ENCODE results near the gene ATAD2B. TPM values are rescaled to one million over a fixed set of nuclear protein-coding genes. Genes with fewer than 3 reads are reported as not detected.

ATAD2B gene
- total RNA-seq, 2 donors from 2014 or later: 11.6 to 12.4 TPM

DNA sequence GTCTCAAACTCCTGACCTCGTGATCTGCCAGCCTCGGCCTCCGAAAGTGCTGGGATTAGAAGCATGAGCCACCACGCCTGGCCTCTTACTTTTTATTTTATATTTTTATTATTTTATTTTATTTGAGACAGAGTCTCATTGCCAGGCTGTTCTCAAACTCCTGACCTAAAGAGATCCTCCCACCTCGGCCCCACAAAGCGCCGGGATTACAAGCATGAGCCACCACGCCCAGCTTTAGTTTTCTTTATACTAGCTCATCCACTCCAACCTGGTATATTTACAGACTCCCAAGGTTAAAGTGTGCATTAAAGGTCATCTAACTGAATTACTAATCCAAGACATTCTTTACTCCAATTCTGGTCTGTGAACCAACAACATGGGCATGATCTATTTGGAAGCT is 26.8 kb downstream of the ATAD2B start:
- no peak for ATAC-seq (replicated peaks)
- H3K9me3 Mint-ChIP-seq: no peaks in the 10 kb centered on the region
- H3K36me3 Mint-ChIP-seq (ENCODE audit: low read depth): no peaks in the 10 kb centered on the region
- H3K27ac Mint-ChIP-seq: peak overlapping the region; percentile 7
- H3K4me3 Mint-ChIP-seq: no peak overlapping the region
- no peaks in the 10 kb centered on the region for H3K27me3 Mint-ChIP-seq
- H3K4me1 Mint-ChIP-seq: peaks cover 20% of the 10 kb centered on the region

DNA sequence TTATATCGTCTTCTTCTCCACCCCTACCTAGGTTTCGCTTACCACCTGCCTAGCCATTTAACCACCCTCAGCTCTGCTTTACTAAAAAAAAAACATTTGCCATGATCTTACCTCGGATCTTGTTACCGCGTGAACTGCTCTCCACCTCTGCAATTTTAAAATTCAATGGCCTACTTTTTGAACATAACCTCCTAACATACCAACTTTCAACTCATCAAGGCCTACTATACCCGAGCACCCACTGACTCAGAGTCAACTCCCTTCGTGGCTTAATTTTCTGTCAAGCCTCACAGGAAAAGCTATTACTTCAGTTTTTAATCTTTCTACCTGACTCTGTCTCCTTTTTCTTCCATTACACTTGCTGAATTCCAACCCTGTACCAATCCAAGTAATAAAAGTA is 55.7 kb downstream of the ATAD2B start:
- H3K9me3 Mint-ChIP-seq: no peaks in the 10 kb centered on the region
- H3K36me3 Mint-ChIP-seq (ENCODE audit: low read depth): peaks cover 69% of the 10 kb centered on the region
- no peak overlapping the region for H3K4me3 Mint-ChIP-seq
- ATAC-seq (replicated peaks): no peak
- no peaks in the 10 kb centered on the region for H3K27me3 Mint-ChIP-seq
- no peak overlapping the region for H3K27ac Mint-ChIP-seq
- peaks cover 10% of the 10 kb centered on the region for H3K4me1 Mint-ChIP-seq

DNA sequence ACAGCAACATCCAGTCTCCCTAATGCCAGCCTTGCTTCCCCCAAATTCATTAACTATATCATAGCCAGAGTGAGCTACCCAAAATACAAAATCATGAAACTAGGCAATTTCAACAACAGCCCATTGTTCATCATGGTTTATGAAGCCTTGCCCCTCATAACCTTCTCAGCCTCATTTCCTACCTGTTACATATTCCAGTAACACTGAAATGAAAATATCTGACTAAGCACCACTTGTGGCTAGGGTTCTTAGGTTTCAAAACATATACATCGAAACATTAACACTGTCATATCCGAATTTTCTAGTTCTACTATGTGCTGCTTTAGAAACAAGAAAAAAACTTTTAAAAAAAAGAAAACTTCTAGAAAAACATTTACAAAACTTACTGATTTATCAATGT is 59.5 kb downstream of the ATAD2B start:
- H3K27me3 Mint-ChIP-seq: no peaks in the 10 kb centered on the region
- peak overlapping the region; percentile 88 for H3K27ac Mint-ChIP-seq
- peaks cover 10% of the 10 kb centered on the region for H3K4me1 Mint-ChIP-seq
- H3K9me3 Mint-ChIP-seq: no peaks in the 10 kb centered on the region
- peaks cover 74% of the 10 kb centered on the region for H3K36me3 Mint-ChIP-seq (ENCODE audit: low read depth)
- ATAC-seq (replicated peaks): peak; percentile 97
- H3K4me3 Mint-ChIP-seq: peak overlapping the region; percentile 44

DNA sequence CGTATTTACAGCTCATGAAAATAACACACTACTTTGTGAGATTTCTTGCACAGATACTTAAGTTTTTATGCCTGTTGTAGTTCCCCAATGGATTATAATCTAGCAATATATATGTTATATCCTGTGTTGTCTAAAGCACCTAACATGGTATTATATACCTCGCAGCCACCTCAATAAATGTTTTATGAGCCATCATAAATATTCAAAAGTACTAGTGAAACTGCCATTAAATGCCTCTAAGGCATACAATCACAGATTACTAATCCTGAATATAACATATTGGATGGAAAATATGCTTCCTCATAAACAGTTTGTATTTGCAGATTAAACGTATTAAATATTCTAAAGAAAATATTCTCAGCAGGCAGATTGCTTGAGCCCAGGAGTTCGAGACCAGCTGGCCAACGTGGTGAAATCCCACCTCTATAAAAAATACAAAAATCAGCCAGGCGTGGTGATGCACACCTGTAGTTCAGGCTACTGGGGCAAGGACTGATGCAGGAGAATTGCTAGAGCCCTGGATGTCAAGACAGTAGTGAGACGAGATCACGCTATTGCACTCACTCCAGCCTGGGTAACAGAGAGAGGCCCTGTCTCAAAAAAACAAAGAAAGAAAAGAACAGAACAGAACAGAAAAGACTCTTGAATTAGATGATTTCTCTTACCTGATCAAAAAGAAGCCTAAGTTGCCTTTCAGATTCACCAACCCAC is 64.1 kb downstream of the ATAD2B start:
- no peak for ATAC-seq (replicated peaks)
- Mint-ChIP-seq H3K9me3 (no peaks in the 10 kb centered on the region), H3K4me3 (no peak overlapping the region), H3K36me3 (ENCODE audit: low read depth) (peaks cover 75% of the 10 kb centered on the region), H3K4me1 (peaks cover 10% of the 10 kb centered on the region), H3K27me3 (no peaks in the 10 kb centered on the region), H3K27ac (no peak overlapping the region)

- no peak overlapping the region for H3K4me3 Mint-ChIP-seq
- no peaks in the 10 kb centered on the region for H3K27me3 Mint-ChIP-seq
- no peak overlapping the region for H3K27ac Mint-ChIP-seq
- H3K4me1 Mint-ChIP-seq: peaks cover 3% of the 10 kb centered on the region
- peaks cover 70% of the 10 kb centered on the region for H3K36me3 Mint-ChIP-seq (ENCODE audit: low read depth)
- H3K9me3 Mint-ChIP-seq: no peaks in the 10 kb centered on the region
- ATAC-seq (replicated peaks): no peak
Measured at GRCh38 chr2:23861952-23862351, 65.0 kb downstream of the ATAD2B start.

- Mint-ChIP-seq H3K4me3 (no peak overlapping the region), H3K27ac (peak overlapping the region; percentile 11), H3K27me3 (no peaks in the 10 kb centered on the region), H3K36me3 (ENCODE audit: low read depth) (peaks cover 71% of the 10 kb centered on the region), H3K9me3 (no peaks in the 10 kb centered on the region), H3K4me1 (no peaks in the 10 kb centered on the region)
- ATAC-seq (replicated peaks): no peak
Measured at GRCh38 chr2:23859983-23860382, 66.9 kb downstream of the ATAD2B start.

- no peaks in the 10 kb centered on the region for H3K4me1 Mint-ChIP-seq
- no peak for ATAC-seq (replicated peaks)
- H3K36me3 Mint-ChIP-seq (ENCODE audit: low read depth): peaks cover 76% of the 10 kb centered on the region
- H3K27me3 Mint-ChIP-seq: no peaks in the 10 kb centered on the region
- no peak overlapping the region for H3K27ac Mint-ChIP-seq
- no peaks in the 10 kb centered on the region for H3K9me3 Mint-ChIP-seq
- no peak overlapping the region for H3K4me3 Mint-ChIP-seq
Measured at GRCh38 chr2:23859234-23859633, 67.7 kb downstream of the ATAD2B start.

- no peaks in the 10 kb centered on the region for H3K27me3 Mint-ChIP-seq
- H3K9me3 Mint-ChIP-seq: no peaks in the 10 kb centered on the region
- peak; percentile 28 for ATAC-seq (replicated peaks)
- H3K27ac Mint-ChIP-seq: no peak overlapping the region
- no peak overlapping the region for H3K4me3 Mint-ChIP-seq
- H3K36me3 Mint-ChIP-seq (ENCODE audit: low read depth): peaks cover 41% of the 10 kb centered on the region
- no peaks in the 10 kb centered on the region for H3K4me1 Mint-ChIP-seq
Measured at GRCh38 chr2:23850564-23851256, 76.2 kb downstream of the ATAD2B start.

DNA sequence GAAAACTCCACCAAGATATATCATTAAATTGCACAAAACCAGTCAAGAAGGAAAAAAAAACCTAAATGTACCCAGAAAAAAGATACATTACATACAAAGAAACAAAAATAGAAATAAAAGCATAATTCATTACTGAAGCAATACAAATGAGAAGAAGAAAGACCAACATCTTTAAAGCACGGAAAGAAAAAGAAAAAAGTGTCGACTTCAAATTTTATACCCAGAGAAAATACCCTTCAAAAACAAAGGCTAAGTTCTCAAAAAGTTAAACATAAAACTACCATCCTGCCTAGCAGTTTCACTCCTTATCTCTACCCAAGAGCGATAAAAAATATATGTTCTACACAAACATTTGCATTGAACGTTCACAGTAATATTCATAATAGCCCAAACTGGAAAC is 82.0 kb downstream of the ATAD2B start:
- Mint-ChIP-seq H3K27ac (no peak overlapping the region), H3K4me3 (no peak overlapping the region), H3K4me1 (peaks cover 6% of the 10 kb centered on the region), H3K9me3 (no peaks in the 10 kb centered on the region), H3K27me3 (no peaks in the 10 kb centered on the region), H3K36me3 (ENCODE audit: low read depth) (peaks cover 25% of the 10 kb centered on the region)
- ATAC-seq (replicated peaks): no peak

DNA sequence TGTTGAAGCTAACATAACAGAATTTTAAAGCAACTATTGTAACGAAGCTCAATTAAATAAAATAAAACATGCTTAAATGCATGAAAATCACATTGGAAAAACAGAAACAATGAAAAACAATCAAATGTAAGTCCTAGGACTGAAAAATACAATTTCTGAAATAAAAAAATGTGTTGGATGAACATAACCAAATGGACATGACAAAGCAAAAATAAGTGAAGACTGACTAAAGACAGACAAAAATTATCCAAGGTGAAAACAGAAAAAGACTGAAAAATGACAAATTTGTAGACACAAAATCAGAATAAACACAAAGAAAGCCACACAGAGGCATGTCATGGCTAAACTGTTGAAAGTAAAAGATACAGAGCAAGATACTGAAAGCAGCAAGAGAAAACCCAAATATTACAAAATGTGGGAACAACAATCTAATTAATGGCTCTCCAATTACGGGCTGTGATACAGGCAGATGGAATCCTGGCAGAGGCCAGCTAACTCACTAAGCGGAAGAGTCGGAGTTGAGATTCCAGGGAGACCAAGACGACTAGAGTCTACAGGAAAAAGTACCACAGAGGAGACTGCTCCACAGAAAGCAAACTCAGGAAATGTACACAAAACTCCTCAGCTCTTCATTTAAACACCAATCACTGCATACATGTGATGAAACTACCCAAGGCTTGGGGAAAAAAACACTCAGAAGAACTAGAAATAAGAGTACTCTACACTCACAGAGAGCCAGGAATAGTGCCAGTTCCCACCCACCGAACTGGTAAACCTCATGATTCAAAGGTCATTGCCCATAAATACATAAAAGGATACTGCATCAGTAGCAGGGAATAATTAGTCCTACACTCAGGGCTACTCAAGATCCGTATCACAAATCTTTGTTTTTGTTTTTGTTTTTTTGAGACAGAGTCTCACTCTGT is 83.6 kb downstream of the ATAD2B start:
- Mint-ChIP-seq H3K27me3 (no peaks in the 10 kb centered on the region), H3K9me3 (no peaks in the 10 kb centered on the region), H3K36me3 (ENCODE audit: low read depth) (peaks cover 25% of the 10 kb centered on the region), H3K4me3 (no peak overlapping the region), H3K4me1 (peaks cover 6% of the 10 kb centered on the region), H3K27ac (peak overlapping the region; percentile 78)
- ATAC-seq (replicated peaks): no peak

- H3K27me3 Mint-ChIP-seq: no peaks in the 10 kb centered on the region
- H3K4me1 Mint-ChIP-seq: peaks cover 6% of the 10 kb centered on the region
- H3K36me3 Mint-ChIP-seq (ENCODE audit: low read depth): peaks cover 30% of the 10 kb centered on the region
Measured at GRCh38 chr2:23839919-23840578, 86.9 kb downstream of the ATAD2B start.

GRCh38 chr2:23838996-23839395 is 87.9 kb downstream of the ATAD2B start:
- H3K27ac Mint-ChIP-seq: peak overlapping the region; percentile 28
- ATAC-seq (replicated peaks): no peak
- no peaks in the 10 kb centered on the region for H3K27me3 Mint-ChIP-seq
- no peak overlapping the region for H3K4me3 Mint-ChIP-seq
- H3K9me3 Mint-ChIP-seq: no peaks in the 10 kb centered on the region
- H3K4me1 Mint-ChIP-seq: no peaks in the 10 kb centered on the region
- peaks cover 23% of the 10 kb centered on the region for H3K36me3 Mint-ChIP-seq (ENCODE audit: low read depth)

More at GRCh38 chr2:23839919-23840578, 86.9 kb downstream of the ATAD2B start:
- Mint-ChIP-seq H3K4me3 (no peak overlapping the region), H3K9me3 (no peaks in the 10 kb centered on the region), H3K27ac (no peak overlapping the region)
- no peak for ATAC-seq (replicated peaks)

GRCh38 chr2:23838581-23838980 is 88.3 kb downstream of the ATAD2B start:
- Mint-ChIP-seq H3K36me3 (ENCODE audit: low read depth) (peaks cover 22% of the 10 kb centered on the region), H3K27me3 (no peaks in the 10 kb centered on the region), H3K4me1 (no peaks in the 10 kb centered on the region), H3K4me3 (no peak overlapping the region), H3K9me3 (no peaks in the 10 kb centered on the region), H3K27ac (peak overlapping the region; percentile 28)
- no peak for ATAC-seq (replicated peaks)

- no peaks in the 10 kb centered on the region for H3K27me3 Mint-ChIP-seq
- H3K27ac Mint-ChIP-seq: no peak overlapping the region
- H3K9me3 Mint-ChIP-seq: no peaks in the 10 kb centered on the region
- no peaks in the 10 kb centered on the region for H3K4me1 Mint-ChIP-seq
- H3K36me3 Mint-ChIP-seq (ENCODE audit: low read depth): peaks cover 15% of the 10 kb centered on the region
- ATAC-seq (replicated peaks): no peak
- no peak overlapping the region for H3K4me3 Mint-ChIP-seq
Measured at GRCh38 chr2:23837871-23838270, 89.1 kb downstream of the ATAD2B start.
